Measurements from ENCODE around the gene SPEM2. TPM values are rescaled to one million over a fixed set of nuclear protein-coding genes. Genes with fewer than 3 reads are reported as not detected.

The SPEM2 gene
- total RNA-seq, 2 donors from 2014 or later = 5.3 TPM; not detected in 1

- Histone ChIP-seq H3K27me3 (replicated peaks; ENCODE audit: insufficient read depth) (no peaks in the 10 kb centered on the region), H3K36me3 (no peaks in the 10 kb centered on the region), H3K9me3 (no peaks in the 10 kb centered on the region), H3K27ac (no peak overlapping the region), H3K4me3 (no peak overlapping the region), H3K4me1 (replicated peaks) (peaks cover 6% of the 10 kb centered on the region)
- intact Hi-C loops (cut with DNase I) = no loop called here
- no peak for DNase-seq (ENCODE audit: low spot score)
- TF ChIP-seq, protein P1, sequence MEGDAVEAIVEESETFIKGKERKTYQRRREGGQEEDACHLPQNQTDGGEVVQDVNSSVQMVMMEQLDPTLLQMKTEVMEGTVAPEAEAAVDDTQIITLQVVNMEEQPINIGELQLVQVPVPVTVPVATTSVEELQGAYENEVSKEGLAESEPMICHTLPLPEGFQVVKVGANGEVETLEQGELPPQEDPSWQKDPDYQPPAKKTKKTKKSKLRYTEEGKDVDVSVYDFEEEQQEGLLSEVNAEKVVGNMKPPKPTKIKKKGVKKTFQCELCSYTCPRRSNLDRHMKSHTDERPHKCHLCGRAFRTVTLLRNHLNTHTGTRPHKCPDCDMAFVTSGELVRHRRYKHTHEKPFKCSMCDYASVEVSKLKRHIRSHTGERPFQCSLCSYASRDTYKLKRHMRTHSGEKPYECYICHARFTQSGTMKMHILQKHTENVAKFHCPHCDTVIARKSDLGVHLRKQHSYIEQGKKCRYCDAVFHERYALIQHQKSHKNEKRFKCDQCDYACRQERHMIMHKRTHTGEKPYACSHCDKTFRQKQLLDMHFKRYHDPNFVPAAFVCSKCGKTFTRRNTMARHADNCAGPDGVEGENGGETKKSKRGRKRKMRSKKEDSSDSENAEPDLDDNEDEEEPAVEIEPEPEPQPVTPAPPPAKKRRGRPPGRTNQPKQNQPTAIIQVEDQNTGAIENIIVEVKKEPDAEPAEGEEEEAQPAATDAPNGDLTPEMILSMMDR (IDR thresholded peaks at IDR 0.05) = no peak
- TF ChIP-seq POLR2A (IDR thresholded peaks at IDR 0.05) = no peak
- WGBS = 94% methylated on average over 11 of the region's 11 CpGs
These were observed 6.9 kb downstream of the SPEM2 start for GRCh38 chr17:7432296-7432695.

DNA sequence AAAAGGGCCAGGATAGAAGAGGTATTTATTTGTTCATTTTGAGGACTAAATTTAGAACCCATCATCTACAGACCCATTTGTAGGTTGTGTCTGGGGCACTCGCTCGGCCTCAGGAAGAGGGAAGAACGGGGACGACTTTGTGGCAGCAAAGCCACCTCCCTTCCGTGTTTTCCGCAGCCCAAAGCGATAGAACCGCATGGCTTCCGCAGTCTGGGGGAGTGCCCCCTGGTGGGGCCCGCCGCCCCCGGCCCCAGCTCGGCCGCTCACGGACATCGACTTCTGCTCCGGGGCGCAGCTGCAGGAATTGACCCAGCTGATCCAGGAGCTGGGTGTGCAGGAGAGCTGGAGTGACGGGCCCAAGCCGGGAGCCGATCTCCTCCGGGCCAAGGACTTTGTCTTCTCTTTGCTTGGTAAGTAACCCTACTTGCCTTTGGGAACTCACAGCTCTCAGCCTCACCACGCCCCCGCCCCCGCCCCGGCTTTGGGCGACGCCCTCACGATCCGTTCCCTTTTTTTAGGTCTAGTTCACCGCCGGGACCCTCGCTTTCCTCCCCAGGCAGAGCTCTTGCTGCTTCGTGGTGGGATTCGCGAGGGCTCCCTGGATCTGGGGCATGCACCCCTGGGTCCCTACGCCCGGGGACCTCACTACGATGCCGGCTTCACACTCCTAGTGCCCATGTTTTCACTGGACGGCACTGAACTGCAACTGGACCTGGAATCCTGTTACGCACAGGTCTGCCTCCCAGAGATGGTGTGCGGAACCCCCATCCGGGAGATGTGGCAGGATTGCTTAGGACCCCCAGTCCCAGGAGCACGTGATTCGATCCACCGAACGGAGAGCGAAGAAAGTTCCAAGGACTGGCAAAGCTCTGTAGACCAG is 10.5 kb downstream of the SPEM2 start:
- Histone ChIP-seq H3K27ac (peak overlapping the region; percentile 81 to 82), H3K27me3 (replicated peaks; ENCODE audit: insufficient read depth) (no peaks in the 10 kb centered on the region), H3K36me3 (no peaks in the 10 kb centered on the region), H3K9me3 (no peaks in the 10 kb centered on the region), H3K4me3 (peak overlapping the region; percentile 26 to 40), H3K4me1 (replicated peaks) (peaks cover 15% of the 10 kb centered on the region)
- intact Hi-C loops (cut with DNase I) = loop anchor here (1.0 to 5.0 kb wide), 3 partner anchors 41 to 126 kb away; partner anchors contain the start of genes SENP3 and ZBTB4
- peak; percentile 25 for DNase-seq (ENCODE audit: low spot score)
- WGBS = 7% methylated on average over 49 of the region's 49 CpGs
- TF ChIP-seq POLR2AphosphoS5 (IDR thresholded peaks at IDR 0.05) (no peak), POLR2A (IDR thresholded peaks at IDR 0.05) (peak; percentile 13)
- TF ChIP-seq, protein P1 (IDR thresholded peaks at IDR 0.05) = peak in 1 of 4 experiments; percentile 41

GRCh38 chr17:7436556-7437368 is 11.3 kb downstream of the SPEM2 start:
- Histone ChIP-seq H3K27ac (peak overlapping the region; percentile 81 to 82), H3K9me3 (no peaks in the 10 kb centered on the region), H3K4me1 (replicated peaks) (peaks cover 15% of the 10 kb centered on the region), H3K27me3 (replicated peaks; ENCODE audit: insufficient read depth) (no peaks in the 10 kb centered on the region), H3K4me3 (peak overlapping the region; percentile 26 to 40), H3K36me3 (no peaks in the 10 kb centered on the region)
- 10% methylated on average over 89 of the region's 92 CpGs for WGBS
- peak; percentile 48 for TF ChIP-seq POLR2AphosphoS5 (IDR thresholded peaks at IDR 0.05)
- TF ChIP-seq POLR2A (IDR thresholded peaks at IDR 0.05) = peak; percentile 40
- TF ChIP-seq, protein P1 (IDR thresholded peaks at IDR 0.05) = peak; percentile 88 to 98 (median 94)
- intact Hi-C loops (cut with DNase I) = loop anchor here (1.0 to 5.0 kb wide), 3 partner anchors 41 to 126 kb away; partner anchors contain the start of genes SENP3 and ZBTB4
- peak; percentile 79 for DNase-seq (ENCODE audit: low spot score)

GRCh38 chr17:7437369-7437863 is 12.0 kb downstream of the SPEM2 start:
- Histone ChIP-seq H3K4me1 (replicated peaks) (peaks cover 15% of the 10 kb centered on the region), H3K27ac (peak overlapping the region; percentile 81 to 82), H3K27me3 (replicated peaks; ENCODE audit: insufficient read depth) (no peaks in the 10 kb centered on the region), H3K4me3 (peak overlapping the region; percentile 26 to 40), H3K36me3 (no peaks in the 10 kb centered on the region), H3K9me3 (no peaks in the 10 kb centered on the region)
- TF ChIP-seq, protein P1 (IDR thresholded peaks at IDR 0.05) = no peak
- TF ChIP-seq POLR2AphosphoS5 (IDR thresholded peaks at IDR 0.05) (no peak), POLR2A (IDR thresholded peaks at IDR 0.05) (no peak)
- no peak for DNase-seq (ENCODE audit: low spot score)
- intact Hi-C loops (cut with DNase I) = loop anchor here (5.0 kb wide), 2 partner anchors 40 to 125 kb away; partner anchors contain the start of genes SENP3 and ZBTB4
- WGBS = 25% methylated on average over 22 of the region's 31 CpGs

Data from prostate gland (tissue), 2 donors.